HEK293 (cell line): ENCODE results near the gene GSG1L.

Experiments
- CTCF ChIP-seq: fragments of 450-650 bp; formaldehyde crosslinking; IDR thresholded peaks from 2 replicates; pipeline ENCODE4 v1.5.1; 2016; ENCODE audit warnings: missing biosample characterization, missing genetic modification characterization
- ZFP37 ChIP-seq: fragments of 450-650 bp; formaldehyde crosslinking; IDR thresholded peaks from 2 replicates; pipeline ENCODE4 v1.5.1; 2016; ENCODE audit warnings: missing biosample characterization, missing genetic modification characterization

- TF ChIP-seq CTCF (tag by site-specific recombination) (no peak), ZFP37 (tag by site-specific recombination) (no peak)
Observed at GRCh38 chr16:28098959-28099945, 35.7 kb upstream of the GSG1L start.
